Hematopoietic multipotent progenitor cell treated with erythropoietin and hydrocortisone succinate and interleukin-3 and kit ligand, for 17 days (in vitro differentiated cells): Measurements from ENCODE around the gene POLE.

Experiments used
- DNase-seq: peaks from one replicate; pipeline ENCODE4 v3.0.0-alpha.2; 2015; ENCODE audit warnings: low spot score

The POLE gene

DNA sequence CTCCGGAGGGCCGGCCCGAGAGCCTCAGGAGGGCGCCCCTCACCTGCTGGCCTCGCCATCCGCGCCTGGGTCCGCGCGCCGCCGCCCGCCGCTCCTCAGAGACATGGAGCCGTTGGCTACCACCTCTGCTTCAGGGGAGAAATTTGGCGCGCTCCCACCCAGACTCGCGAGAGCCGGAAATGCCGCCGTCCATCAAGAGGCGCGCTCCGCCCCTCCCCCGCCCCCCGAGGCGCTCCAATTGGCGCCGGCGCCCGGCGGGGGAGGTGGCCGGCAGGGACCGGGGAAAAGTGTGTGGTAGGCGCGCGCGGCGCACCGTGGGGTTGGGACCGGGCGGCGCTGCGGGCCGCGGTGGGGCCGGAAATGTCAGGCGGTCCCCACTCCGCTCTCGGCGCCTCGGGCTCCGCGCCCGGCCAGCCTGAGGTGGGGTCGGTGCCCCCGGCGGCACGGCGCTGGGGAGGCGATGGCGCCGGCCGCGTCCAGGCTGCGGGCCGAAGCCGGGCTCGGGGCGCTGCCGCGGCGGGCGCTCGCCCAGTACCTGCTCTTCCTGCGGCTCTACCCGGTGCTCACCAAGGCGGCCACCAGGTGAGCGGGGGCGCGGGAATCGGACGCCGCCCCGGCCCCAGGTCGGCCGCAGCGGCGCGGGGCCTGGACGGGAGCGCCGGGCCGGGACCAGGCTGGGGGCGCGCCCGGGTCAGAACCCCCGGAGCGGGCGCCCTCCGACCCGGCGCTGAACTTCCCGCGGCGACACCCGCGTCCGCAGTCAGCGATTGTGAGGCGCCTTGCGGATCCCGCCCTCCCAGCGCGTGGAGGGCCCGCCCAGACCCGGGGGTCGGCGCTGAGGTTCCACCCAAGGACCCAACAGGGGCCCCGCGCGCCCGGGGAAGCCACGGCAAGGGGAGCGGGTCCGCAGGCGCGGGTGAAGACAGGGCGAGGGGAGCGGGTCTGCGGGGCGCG is at the start of gene POLE, which contains the start of gene PXMP2:
TSS of gene POLE (minus strand) at position 132 of the 954 bp plus-strand sequence. CDS start at position 105, 27 bp downstream.
TSS of gene PXMP2 (plus strand) at position 377 of the 954 bp plus-strand sequence. CDS start at position 461, 84 bp downstream.
- peak; percentile 70 for DNase-seq

GRCh38 chr12:132736913-132737312 is 49.8 kb upstream of the POLE start:
- DNase-seq = no peak

DNA sequence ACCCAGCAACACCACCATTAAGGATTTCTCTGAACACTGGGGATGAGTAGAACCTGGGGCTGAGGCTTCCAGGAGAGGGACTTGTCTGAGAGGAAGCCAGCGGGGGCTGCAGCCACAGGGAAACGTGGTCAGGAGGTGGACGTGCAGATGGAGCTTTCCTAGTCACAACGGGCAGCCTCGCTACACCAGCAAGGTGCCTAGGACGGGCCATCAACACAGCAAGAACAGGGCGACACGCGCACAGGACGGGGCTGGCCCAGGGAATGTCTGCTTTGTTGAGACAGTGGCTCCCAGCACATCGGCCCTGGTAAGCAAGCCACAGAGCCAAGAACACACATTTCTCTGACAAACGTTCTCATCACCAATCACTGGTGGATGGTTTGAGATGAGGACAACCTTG is 49.2 kb upstream of the POLE start:
- no peak for DNase-seq

DNA sequence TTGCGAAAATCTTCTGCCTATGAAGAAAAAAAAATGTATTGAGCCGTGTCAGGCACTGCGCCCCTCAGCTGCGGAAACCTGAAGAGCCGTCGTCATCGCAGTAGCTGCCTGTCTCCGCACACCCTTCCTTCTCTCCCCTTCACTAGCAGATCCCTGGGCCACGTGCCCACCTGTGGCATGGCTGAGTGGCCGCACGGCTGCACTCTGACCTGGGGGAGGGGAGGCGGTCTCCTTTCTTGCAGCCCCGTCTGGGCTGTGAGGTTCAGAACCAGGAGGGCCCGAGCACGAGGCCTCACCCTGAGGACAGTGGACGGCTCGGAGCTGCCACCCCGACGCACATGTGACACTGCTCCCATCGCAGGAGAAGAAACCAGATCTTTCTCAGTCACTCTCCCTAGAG is 48.4 kb upstream of the POLE start:
- DNase-seq = no peak

GRCh38 chr12:132734206-132734605 is 47.1 kb upstream of the POLE start:
- DNase-seq = no peak

- DNase-seq = no peak
Measured at GRCh38 chr12:132731574-132731973, 44.4 kb upstream of the POLE start.

DNA sequence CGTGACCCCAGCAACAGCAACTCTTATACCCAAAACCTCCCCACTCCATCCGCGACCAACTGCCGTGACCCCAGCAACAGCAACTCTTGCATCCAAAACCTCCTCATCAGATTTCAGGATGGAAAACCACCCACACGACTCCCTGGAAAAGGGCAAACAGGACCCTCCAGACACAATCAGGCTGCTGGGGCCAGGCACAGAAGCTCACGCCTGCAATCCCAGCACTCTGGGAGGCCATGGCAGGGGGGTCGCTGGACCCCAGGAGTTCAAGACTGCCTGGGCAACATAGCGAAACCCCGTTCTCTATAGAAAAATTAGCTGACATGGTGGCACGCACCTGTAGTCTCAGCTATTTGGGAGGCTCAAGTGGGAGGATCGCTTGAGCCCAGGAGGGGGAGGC is 43.2 kb upstream of the POLE start:
- no peak for DNase-seq

GRCh38 chr12:132729541-132730320 is 42.6 kb upstream of the POLE start:
- no peak for DNase-seq

DNA sequence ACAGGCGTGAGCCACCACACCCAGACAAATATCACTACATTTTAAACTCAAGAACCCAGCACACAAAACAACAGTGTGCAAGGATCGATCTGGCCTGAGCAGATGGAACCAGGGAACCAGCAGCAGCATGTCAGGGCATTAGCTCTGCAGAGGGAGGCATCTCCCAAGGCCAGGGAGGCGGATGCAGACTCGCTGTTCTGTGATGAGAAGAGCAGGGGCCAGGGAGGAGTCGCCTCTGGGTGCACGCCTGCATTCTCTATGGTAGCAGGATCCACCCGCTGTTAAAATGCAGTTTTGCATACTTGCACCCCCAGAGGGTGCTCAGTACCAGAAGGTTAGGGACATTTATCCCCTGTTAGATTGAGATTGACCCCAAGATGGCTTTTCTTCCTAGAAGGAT is 41.4 kb upstream of the POLE start:
- no peak for DNase-seq

DNA sequence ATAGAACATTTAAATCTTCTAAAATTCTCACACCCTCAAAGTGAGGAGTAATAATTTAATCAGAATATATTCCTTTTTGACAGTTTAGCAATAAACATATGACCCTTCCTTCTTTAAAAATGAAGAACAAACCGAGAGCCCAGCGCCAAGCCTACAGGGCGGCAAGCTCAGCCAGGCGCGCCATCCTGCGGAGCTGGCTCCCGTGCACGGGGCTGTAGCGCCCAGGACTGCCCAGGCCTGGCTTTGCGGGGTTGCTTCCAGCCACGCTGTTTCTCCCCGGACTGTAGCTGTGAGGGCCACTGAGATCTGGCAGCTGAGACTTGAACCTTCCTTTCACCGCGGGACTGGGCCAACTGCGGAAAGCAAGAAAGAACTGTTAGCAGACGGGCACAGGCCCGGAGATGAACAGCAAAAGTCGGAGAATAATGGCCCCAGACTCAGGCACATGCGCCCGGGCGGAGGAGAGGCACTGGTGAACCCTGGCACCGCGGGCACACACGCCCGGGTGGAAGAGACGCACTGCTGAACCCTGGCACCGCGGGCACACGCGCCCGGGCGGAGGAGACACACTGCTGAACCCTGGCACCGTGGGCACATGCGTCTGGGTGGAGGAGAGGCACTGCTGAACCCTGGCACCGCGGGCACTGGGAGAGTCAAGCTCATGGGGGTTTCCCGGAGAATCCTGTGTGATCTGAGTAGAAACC is 40.1 kb upstream of the POLE start:
- no peak for DNase-seq

GRCh38 chr12:132726386-132726785 is 39.2 kb upstream of the POLE start:
- no peak for DNase-seq

DNA sequence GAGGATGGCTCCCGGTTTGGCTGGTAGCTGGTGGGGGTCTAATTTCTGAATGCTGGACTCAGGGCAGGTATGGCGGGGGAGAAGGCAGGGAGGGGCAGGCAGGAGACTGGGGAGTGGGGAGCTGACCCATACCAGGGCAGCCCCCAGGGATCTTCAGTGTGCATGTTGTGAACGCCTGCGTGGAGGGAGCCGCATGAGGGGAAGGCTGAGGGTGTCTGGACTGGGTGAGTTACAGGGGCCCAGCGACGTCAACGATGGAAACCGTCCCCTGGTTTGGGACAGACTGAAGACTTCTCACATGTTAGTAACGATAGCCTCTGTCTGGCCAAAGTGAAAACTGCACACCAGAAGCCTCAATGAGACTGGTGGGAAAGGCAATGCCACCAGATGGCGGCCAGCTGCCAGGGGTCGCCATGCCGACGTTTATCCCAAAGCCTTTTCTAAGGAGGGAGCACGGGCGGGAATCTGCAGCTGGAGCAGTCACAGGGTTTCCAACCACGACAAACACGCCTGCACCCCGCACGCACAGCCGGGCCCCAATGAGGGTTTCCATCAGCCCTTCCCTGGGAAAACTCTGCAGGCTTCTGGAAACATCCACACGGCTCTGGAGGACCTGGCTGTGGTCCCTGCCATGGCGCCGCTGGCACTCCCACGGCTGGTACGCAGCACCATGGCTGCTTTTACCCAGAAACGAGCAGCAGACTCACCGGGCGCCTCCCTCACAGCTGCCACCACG is 37.5 kb upstream of the POLE start:
- no peak for DNase-seq

DNA sequence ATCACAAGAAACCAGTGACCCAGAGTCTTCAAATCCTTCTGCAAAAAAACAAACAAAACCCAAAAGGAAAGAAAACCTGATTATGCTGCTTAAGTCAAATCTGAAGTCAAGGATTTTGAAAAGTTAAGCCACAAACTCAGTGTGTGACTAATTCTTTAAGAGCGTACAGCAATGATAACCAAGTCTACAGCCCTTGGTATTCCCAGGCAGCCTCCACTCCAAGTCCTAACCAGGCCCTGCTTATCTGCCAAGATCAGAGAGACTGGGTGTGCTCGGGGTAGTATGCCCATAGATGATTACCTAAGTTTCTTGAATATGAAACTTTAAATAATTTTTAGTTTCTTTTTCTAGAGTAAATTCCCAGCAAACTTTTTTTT is 36.6 kb upstream of the POLE start:
- no peak for DNase-seq

DNA sequence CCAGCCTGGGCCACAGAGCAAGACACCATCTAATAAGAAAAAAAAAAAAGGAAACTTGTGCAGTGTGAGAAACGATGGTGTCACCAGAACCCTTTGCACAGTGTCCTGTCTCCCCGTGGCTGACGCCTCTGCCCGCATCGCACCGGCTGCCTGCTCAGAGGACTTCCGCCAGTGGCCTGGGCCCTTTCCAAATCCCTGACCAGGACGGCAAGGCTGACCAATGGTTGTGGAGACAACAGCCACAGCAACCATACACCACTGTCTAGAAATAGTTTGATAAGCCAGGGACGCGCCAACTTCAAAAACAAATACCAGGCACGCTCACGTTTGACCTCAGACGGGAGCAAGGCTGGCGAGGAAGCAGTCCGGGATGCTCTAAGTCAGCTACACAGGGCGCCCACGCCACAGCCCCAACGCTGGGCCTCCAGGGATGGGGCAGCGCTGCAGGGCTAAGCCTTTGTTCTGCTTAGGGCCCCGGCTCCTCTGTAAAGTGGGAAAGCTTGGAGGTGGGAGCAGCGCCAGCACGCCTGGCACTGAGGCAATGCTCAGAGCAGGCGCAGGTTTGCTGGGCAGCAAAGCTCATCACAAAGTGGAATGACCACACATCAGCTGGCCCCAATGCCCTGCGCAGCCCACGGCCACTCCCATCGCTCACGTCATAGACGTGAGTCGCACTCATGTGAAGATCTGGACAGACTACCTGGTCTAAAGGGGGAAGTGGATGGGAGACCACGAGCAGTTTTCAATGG is 36.0 kb upstream of the POLE start:
- no peak for DNase-seq

DNA sequence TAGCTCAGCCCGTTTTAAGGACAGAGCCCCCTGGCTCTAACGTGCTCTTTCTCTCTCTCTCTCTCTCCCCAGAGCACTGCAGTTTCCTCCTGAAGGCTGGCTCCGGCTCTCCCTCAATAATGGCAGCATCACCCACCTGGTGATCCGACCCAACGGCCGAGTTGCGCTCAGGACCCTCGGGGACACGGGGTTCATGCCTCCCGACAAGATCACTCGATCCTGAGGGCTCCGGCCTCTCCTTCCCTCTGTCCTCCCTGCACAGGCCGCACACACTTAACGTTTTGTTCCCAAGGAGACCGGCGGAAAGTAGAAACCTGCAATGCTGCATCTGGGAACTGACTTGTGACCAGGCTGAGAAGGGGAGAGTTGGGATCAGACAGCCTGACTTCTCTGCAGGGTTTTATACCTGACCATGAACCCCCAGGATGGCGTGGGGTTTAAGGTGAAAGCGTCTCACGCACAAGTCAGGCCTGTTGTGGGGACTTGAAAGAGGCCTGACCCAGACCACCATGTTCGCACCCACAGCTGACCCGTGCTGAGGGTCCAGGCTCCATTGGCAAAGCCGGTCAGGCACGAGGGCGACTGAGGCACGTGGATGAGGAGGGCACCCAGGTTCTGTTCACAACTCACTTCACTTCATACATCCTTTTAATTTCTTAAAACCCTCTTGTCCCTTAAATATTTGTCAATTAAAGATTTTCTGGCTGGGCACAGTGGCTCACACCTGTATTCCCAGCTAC is 33.6 kb upstream of the POLE start:
- no peak for DNase-seq

DNA sequence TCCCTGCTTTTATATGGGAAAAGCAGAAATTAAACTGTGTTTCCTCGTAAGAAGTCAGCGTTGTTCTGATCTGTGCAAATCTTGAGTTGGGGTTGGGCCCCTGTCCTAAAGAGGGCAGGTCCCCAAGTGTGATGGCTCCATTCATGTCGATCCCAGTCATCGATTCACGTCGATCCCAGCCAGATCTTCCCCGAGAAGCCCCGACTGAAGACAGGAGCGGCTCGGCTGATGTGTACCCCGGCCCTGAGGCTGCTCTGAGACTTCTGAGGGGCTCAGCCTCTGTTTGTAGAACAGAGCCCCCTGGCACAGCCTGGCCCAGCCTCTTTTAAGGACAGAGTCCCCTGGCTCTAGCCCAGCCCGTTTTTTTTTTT is 32.8 kb upstream of the POLE start:
- DNase-seq = no peak

- DNase-seq = no peak
Measured at GRCh38 chr12:132719141-132719953, 32.2 kb upstream of the POLE start.

GRCh38 chr12:132718644-132719043 is 31.5 kb upstream of the POLE start:
- no peak for DNase-seq
